WI38 (cell line): ENCODE results near the gene ANG.

Experiments used
- H3K4me3 ChIP-seq: 2 replicates; pipeline ENCODE4 v1.5.1; 2011; ENCODE audit warnings: low read depth, mild to moderate bottlenecking, control low read depth, low read length
- TF ChIP-seq, protein P1 (sequence below): IDR thresholded peaks from 2 replicates; pipeline ENCODE4 v1.5.1; 2012; ENCODE audit warnings: low read depth, mild to moderate bottlenecking, control low read depth, low read length

Gene ANG

DNA sequence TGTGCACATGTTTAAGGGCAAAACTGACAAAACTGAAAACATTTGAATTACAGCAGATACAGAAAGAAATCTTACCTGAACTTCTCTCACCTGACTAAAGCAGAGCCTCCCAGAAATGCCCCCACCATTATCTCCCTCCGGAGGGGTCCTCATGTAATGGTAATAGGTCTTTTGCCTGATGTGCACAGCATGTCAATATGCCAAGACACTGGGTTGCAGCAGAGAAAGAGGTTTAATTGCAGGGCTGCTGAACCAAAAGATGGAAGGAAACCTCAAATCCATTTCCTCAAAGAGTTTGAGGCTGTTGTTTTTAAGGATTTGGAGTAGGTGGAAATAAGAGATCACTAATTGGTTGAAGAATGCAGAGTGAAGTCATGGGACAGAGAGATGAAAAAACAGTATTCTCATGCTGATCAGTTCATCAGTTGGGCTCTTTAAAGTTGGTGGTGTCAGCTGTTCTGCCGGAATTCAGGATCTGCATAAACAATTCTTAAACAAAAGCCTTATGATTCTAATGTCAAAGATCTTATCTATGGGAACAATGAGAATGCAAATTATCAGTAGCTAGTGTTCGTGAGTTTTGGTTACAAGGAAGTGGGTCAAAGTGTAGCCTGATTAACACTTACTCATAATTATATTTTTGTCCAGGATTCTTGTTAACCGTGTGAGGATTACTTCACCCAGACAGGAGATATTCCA, 18.2 kb downstream of the ANG start:
- H3K4me3 ChIP-seq = no peak overlapping the region
- TF ChIP-seq, protein P1, sequence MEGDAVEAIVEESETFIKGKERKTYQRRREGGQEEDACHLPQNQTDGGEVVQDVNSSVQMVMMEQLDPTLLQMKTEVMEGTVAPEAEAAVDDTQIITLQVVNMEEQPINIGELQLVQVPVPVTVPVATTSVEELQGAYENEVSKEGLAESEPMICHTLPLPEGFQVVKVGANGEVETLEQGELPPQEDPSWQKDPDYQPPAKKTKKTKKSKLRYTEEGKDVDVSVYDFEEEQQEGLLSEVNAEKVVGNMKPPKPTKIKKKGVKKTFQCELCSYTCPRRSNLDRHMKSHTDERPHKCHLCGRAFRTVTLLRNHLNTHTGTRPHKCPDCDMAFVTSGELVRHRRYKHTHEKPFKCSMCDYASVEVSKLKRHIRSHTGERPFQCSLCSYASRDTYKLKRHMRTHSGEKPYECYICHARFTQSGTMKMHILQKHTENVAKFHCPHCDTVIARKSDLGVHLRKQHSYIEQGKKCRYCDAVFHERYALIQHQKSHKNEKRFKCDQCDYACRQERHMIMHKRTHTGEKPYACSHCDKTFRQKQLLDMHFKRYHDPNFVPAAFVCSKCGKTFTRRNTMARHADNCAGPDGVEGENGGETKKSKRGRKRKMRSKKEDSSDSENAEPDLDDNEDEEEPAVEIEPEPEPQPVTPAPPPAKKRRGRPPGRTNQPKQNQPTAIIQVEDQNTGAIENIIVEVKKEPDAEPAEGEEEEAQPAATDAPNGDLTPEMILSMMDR = no peak

GRCh38 chr14:20707622-20708021, 19.1 kb downstream of the ANG start:
- H3K4me3 ChIP-seq = no peak overlapping the region
- TF ChIP-seq, protein P1 = no peak

DNA sequence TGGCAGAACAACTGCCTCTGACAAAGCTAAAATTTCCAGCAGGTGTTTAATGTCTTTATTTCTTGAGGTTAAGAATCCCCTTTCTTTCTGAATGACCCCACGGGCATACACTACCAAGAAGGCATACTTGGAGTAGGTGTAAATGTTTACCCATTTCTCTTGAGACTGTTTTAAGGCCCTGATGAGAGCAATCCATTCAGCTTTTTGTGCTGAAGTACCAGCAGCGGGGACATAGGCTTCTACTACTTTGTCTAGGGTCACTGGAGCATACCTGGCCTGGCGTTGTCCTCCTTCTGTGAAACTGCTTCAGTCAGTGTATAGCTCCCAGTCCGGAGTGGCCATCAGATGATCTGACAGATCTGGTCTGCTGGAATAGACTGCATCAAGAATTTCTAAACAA, 22.7 kb downstream of the ANG start:
- no peak overlapping the region for H3K4me3 ChIP-seq
- TF ChIP-seq, protein P1 = no peak

- TF ChIP-seq, protein P1 = no peak
- no peak overlapping the region for H3K4me3 ChIP-seq
Observed at GRCh38 chr14:20711685-20712084, 23.1 kb downstream of the ANG start.

- TF ChIP-seq, protein P1 = no peak
- no peak overlapping the region for H3K4me3 ChIP-seq
Observed at GRCh38 chr14:20712904-20713303, 24.3 kb downstream of the ANG start.

DNA sequence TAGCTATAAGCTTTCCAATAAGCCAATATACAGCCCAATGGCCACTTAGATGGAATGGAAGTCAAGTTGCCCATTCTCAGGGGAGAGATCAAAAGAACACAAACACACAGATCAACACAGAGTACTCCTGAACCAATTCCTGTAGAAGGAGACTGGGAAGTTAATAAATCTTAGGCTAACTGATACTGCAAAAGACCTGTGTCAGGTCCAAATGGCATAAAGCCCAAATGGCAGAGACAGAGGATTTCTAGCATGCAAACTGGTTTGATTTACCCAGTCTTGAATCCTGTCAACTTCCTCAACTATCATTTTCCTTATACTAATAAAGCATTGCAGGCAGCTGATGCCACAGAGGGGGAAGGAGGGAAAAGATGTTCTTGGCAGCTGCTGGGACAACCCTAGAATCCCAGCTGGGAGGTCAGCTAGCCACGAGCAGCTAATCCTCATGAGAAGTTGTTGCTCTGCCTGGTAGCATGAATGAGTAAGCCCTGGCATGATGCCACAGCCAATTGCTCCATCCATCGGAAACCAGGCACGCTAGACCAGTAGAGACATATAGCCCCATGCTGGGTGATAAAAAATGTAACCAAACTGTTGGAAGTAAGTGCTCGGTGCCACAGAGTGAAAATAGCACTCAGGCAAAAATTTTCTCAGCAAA, 26.2 kb downstream of the ANG start:
- TF ChIP-seq, protein P1 = no peak
- no peak overlapping the region for H3K4me3 ChIP-seq

- H3K4me3 ChIP-seq = no peak overlapping the region
- TF ChIP-seq, protein P1 = no peak
Observed at GRCh38 chr14:20719777-20720176, 31.2 kb downstream of the ANG start.
